ENCODE results near the gene HIVEP1. TPM values are rescaled to one million over a fixed set of nuclear protein-coding genes. Genes with fewer than 3 reads are reported as not detected.

Gene HIVEP1
- total RNA-seq, 1 experiment from 2014 or later = 16.7 TPM

GRCh38 chr6:12116978-12117377 lies 104.9 kb downstream of the HIVEP1 start:
- H3K9me3 ChIP-seq (ENCODE audit: control insufficient read depth, insufficient read depth, low read depth, low read length) = peaks cover 3% of the 10 kb centered on the region; the same call in 1 of the 2 replicates
- H3K36me3 ChIP-seq (ENCODE audit: control insufficient read depth, insufficient read depth, low read length) = no peaks in the 10 kb centered on the region
- DNase-seq (ENCODE audit: low read depth, low spot score) (no peak), ATAC-seq (no peak)
- no peak overlapping the region for H3K4me3 ChIP-seq (ENCODE audit: low read depth in 2 of 2, low read length in 2 of 2)
- BruUV-seq (replicated peaks) = no TSS peak
- ChIA-PET CTCF (no interaction called here), POLR2A (interaction anchor here (0.6 kb wide), 1 partner anchor 800 kb away, joined by 5 read pairs; no protein-coding TSS in a partner anchor)
- no peak for TF ChIP-seq POLR2AphosphoS5 (IDR thresholded peaks at IDR 0.05; ENCODE audit: low read depth, low read length)
- TF ChIP-seq, protein P1, sequence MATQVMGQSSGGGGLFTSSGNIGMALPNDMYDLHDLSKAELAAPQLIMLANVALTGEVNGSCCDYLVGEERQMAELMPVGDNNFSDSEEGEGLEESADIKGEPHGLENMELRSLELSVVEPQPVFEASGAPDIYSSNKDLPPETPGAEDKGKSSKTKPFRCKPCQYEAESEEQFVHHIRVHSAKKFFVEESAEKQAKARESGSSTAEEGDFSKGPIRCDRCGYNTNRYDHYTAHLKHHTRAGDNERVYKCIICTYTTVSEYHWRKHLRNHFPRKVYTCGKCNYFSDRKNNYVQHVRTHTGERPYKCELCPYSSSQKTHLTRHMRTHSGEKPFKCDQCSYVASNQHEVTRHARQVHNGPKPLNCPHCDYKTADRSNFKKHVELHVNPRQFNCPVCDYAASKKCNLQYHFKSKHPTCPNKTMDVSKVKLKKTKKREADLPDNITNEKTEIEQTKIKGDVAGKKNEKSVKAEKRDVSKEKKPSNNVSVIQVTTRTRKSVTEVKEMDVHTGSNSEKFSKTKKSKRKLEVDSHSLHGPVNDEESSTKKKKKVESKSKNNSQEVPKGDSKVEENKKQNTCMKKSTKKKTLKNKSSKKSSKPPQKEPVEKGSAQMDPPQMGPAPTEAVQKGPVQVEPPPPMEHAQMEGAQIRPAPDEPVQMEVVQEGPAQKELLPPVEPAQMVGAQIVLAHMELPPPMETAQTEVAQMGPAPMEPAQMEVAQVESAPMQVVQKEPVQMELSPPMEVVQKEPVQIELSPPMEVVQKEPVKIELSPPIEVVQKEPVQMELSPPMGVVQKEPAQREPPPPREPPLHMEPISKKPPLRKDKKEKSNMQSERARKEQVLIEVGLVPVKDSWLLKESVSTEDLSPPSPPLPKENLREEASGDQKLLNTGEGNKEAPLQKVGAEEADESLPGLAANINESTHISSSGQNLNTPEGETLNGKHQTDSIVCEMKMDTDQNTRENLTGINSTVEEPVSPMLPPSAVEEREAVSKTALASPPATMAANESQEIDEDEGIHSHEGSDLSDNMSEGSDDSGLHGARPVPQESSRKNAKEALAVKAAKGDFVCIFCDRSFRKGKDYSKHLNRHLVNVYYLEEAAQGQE (IDR thresholded peaks at IDR 0.05; ENCODE audit: insufficient read depth in 1 of 2, low read depth in 2 of 2, low read length in 1 of 2) = no peak
- no peak for TF ChIP-seq SIN3A (IDR thresholded peaks at IDR 0.05; ENCODE audit: borderline replicate concordance, insufficient read depth, low read depth, low read length)
- no peak for TF ChIP-seq CTCF (IDR thresholded peaks at IDR 0.05)
- no peak for TF ChIP-seq TCF7L2 (IDR thresholded peaks at IDR 0.05; ENCODE audit: low read depth, low read length)
- H3K27ac ChIP-seq (ENCODE audit: low read length) = no peak overlapping the region
- no peaks in the 10 kb centered on the region for H3K27me3 ChIP-seq (ENCODE audit: control insufficient read depth, insufficient read depth, low read length)
- no peaks in the 10 kb centered on the region for H3K4me1 ChIP-seq (ENCODE audit: control insufficient read depth, insufficient read depth, low read length)
- in situ Hi-C loops (cut with HindIII; ENCODE audit: low pct_unique_long_range_greater_than_20kb, low sequenced_read_pairs) (no loop called here), intact Hi-C loops (cut with micrococcal nuclease; ENCODE audit: unreplicated experiment) (no loop called here)

GRCh38 chr6:12118607-12119006 lies 106.5 kb downstream of the HIVEP1 start:
- TF ChIP-seq POLR2AphosphoS5 (IDR thresholded peaks at IDR 0.05; ENCODE audit: low read depth, low read length) = no peak
- TF ChIP-seq, protein P1 (IDR thresholded peaks at IDR 0.05; ENCODE audit: insufficient read depth in 1 of 2, low read depth in 2 of 2, low read length in 1 of 2) = no peak
- TF ChIP-seq TCF7L2 (IDR thresholded peaks at IDR 0.05; ENCODE audit: low read depth, low read length) = no peak
- no peak for TF ChIP-seq SIN3A (IDR thresholded peaks at IDR 0.05; ENCODE audit: borderline replicate concordance, insufficient read depth, low read depth, low read length)
- TF ChIP-seq CTCF (IDR thresholded peaks at IDR 0.05) = no peak
- CTCF ChIA-PET = no interaction called here
- ATAC-seq = no peak
- DNase-seq (ENCODE audit: low read depth, low spot score) = no peak
- intact Hi-C loops (cut with micrococcal nuclease; ENCODE audit: unreplicated experiment) = no loop called here
- BruUV-seq (replicated peaks) = no TSS peak
- Histone ChIP-seq H3K9me3 (ENCODE audit: control insufficient read depth, insufficient read depth, low read depth, low read length) (peaks cover 3% of the 10 kb centered on the region; the same call in 1 of the 2 replicates), H3K4me1 (ENCODE audit: control insufficient read depth, insufficient read depth, low read length) (no peaks in the 10 kb centered on the region), H3K27ac (ENCODE audit: low read length) (no peak overlapping the region), H3K36me3 (ENCODE audit: control insufficient read depth, insufficient read depth, low read length) (no peaks in the 10 kb centered on the region), H3K4me3 (ENCODE audit: low read depth in 2 of 2, low read length in 2 of 2) (no peak overlapping the region), H3K27me3 (ENCODE audit: control insufficient read depth, insufficient read depth, low read length) (no peaks in the 10 kb centered on the region)
- POLR2A ChIA-PET = no interaction called here
- in situ Hi-C loops (cut with HindIII; ENCODE audit: low pct_unique_long_range_greater_than_20kb, low sequenced_read_pairs) = no loop called here

All from Panc1 (cell line).